GM21423 (cell line): ENCODE measurements around the gene USP50.
"Not testable (repeated sequence)": the region's sequence is repeated elsewhere in the genome, so short reads cannot be mapped to it uniquely, and the experiment has no call there.

Source experiments
- ATAC-seq: cut with Tn5 transposase; IDR thresholded peaks from one replicate; pipeline ENCODE4 v1.9.1; 2021; ENCODE audit warnings: mild to moderate bottlenecking, moderate library complexity; ENCODE audit not compliant: unreplicated experiment

Gene USP50

DNA sequence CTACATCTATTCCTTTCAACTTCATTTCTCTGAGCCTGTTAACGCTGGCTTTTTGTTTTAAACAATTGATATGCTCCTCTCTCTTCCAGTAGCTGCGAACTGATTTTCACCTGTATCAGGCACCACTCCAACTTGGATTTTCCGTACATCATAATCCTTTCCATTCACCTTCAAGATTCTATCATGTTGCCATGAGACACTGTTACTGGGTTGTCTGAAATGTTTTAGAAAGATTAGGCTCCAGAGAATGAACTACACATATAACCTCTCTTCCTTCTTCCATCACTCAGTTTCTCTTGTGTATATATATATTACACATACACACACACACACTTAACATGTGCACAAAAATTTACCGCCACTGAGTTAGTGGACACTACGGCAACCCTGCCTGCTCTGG, at the start of gene USP50:
Gene USP50, minus strand, starts transcription at position 101 of the 400 bp plus-strand sequence. CDS start 141 bp downstream, outside the sequence.
- no peak for ATAC-seq

DNA sequence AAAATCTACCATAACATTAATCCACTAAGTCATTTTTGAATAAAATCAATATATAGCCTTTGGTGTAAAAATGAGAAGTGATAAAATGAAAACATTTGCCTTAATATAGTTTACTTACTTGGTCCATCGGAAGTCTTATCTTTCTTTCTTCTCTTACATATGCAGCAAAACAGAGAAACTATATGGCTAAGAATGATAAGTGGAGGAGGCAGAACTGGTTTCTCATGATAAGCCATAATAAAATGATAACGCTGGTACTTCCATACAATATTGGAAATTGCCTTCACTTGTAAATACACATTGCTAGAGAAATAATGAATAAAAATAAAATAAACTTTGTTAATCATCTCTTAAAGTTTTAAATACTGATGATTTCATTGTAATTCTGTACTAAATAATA, 47.8 kb upstream of the USP50 start:
- ATAC-seq = no peak

DNA sequence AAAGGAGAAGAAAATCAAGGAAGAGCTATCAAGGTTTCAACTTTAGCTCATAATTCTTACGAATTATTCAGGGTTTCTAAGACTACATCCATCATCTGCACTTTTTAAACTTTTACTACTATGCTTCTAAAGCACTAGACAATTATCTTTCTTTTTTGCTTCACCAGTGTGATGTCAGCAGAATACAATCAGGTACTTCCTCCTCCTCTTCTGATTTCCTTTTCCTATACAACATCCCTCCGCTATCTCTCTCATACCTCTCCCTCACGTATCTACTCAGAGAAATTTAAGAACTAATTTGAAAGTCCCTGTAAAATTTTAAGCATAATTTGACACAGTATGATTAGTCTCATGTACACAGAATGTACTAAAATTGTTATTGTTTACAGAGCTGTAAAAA, 47.3 kb upstream of the USP50 start:
- ATAC-seq = no peak

- no peak for ATAC-seq
Measured at GRCh38 chr15:50590288-50590687, 43.8 kb upstream of the USP50 start.

DNA sequence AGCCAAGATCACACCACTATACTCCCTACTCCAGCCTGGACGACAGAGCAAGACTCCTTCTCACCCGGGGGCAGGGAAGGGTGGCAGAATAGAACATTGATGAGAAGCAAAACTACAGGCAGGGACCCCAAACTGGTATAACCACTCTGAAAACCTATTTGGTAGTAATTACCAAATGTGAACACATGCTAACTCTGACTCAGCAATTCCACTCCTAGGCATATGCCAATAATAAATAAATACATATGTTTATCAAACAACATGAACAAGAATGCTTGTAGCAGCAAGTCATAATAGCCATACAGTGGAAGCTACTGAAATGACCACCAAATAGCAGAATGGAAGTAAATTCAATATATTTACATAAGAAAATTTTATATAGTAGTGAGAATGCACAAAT, 31.0 kb upstream of the USP50 start:
- ATAC-seq = no peak

DNA sequence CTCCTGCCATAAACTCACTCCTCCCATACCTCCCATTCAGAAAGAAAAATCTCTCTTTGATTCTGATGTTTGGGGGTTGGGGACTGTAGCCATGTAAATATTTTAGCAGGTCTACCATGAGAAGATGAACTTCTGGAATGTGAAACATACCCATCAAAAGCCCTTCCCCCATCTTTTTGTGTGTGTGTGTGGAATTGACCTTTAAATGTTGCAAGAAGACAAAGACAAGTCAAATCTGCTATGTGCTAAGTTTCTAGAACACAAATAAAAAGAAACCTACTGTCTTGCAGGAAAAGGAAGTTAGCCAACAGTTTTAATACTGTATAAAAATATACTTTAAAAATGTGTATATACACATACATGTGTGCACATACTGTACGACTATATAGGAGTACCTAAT, 29.7 kb upstream of the USP50 start:
- no peak for ATAC-seq

DNA sequence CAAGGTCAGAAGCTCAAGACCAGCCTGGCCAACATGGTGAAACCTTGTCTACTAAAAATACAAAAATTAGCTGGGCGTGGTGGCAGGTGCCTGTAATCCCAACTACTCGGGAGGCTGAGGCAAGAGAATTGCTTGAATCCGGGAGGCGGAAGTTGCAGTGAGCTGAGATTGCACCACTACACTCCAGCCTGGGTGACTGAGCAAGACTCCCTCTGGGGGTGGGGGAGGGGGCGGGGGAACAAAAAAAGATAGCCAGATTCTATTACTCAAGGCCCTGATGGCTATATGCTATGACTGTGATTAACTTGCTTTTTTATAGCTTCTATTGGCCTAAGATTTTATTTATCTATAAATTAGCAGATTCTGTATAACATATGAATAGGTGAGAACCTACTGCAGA, 27.4 kb upstream of the USP50 start:
- ATAC-seq = not testable (repeated sequence)

- ATAC-seq = no peak
Measured at GRCh38 chr15:50563756-50564155, 17.3 kb upstream of the USP50 start.

DNA sequence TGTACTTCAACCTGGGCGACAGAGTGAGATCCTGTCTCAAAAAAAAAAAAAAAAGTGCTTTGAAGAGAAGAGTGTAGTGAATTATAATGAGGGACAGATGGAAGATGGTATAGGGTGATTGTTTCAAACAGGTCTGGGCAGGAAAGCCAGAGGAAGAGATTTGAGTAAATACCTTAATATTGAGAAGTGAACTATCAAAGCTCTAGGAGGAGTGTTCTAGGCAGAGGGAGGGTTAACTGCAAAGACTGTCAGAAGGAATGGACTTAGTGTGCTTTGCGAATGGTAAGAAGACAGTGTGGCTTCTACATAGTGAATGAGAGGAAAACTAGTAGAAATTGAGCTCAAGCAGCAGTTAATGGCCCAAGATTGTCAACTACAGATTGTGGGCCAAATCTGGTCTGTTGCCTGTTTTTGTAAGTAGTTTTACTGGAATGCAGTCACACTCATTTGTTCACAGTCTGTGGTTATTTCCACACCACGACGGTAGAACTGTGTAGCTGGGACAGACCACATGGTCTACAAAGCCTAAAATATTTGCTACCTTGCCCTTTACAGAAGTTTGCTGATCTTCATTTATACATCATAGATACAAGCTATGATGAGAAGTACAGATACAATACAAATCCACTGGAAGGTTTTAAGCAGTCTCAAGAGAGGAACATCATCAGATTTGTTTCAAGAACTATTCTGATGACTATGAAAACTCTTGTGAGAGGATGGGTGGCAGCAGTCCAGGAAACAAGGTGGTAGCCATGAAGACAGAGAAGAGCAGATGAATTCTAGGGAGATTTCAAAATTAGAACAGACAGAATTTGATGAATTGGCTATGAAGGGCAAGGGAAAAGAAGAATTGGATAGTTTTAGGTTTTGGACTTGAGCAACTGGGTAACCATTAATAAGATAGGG, 16.5 kb upstream of the USP50 start:
- no peak for ATAC-seq

DNA sequence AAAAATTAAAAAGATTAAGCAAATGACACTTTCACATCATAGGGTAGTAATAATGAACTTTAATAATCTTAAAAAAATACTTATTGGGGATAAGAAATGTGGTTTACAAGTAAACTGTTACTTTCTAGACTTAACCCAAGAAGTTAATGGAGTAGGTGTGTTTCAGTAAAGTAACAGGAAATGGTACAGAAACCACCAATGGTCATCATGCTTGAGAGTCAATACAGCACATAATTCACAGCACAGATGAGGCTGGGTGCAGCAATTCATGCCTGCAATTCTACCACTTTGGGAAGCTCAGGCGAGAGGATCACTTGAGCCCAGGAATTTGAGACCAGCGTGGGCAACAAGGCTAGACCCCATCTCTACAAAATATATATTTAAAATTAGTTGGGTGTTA, 11.5 kb upstream of the USP50 start:
- ATAC-seq = no peak

- ATAC-seq = no peak
Measured at GRCh38 chr15:50556642-50557371, 10.3 kb upstream of the USP50 start.

DNA sequence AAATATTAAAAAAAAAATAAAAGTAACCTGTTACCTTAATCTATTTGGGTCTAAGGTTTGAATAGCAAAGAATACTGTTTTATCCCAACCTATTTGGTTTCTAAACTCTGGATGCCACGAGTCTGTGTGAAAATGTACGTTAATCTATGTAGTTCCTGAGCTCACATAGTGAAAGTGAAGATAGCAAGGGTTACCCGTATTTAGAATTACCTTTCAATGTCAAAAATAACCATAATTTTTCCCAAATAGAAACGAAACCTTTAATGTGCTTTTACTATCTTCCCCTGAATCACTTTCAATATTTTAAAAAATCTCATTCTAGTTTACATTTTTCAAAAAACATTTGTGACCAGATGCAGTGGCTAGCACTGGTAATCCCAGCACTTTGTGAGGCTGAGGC, 5.8 kb upstream of the USP50 start:
- no peak for ATAC-seq

- ATAC-seq = no peak
Measured at GRCh38 chr15:50549326-50549725, 2.9 kb upstream of the USP50 start.

- ATAC-seq = no peak
Measured at GRCh38 chr15:50544368-50544767, 2.1 kb downstream of the USP50 start.

- ATAC-seq = no peak
Measured at GRCh38 chr15:50543556-50543955, 2.9 kb downstream of the USP50 start.

DNA sequence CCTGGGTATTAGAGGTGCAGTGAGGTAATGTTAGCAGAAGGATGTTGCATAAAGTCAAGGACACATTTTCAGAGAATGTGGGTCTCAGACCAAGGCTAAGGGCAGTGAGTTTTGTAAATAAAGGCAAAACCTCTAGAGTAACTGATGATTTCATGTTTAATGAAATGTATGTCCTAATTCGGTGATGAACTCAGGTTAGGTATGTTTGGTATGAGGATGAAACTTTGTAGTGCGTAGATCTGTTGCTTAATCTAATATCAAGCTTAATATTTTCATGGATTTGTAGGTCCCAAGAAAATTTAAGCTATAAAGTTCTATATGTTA, 3.6 kb downstream of the USP50 start:
- ATAC-seq = no peak

DNA sequence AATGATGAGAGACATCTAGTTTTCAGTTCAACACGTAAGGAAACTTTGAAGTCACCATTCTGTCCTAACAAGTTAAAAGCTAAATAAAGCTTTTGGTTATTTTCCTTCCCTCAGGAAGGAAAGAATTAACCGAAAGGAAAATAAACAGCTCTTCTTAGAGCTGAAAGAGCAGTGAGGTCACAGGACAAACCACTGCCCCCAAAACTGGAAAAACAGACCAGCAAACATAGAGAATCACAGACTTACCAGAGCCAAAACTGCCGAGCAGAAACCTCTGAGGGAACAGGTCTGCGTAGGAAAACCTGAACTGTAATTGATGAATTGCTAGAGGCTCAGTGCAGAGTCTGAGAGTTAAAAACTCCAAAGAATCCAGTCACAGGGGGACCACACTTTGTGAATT, 14.7 kb downstream of the USP50 start:
- ATAC-seq = no peak

GRCh38 chr15:50531163-50531562, 15.3 kb downstream of the USP50 start:
- no peak for ATAC-seq

DNA sequence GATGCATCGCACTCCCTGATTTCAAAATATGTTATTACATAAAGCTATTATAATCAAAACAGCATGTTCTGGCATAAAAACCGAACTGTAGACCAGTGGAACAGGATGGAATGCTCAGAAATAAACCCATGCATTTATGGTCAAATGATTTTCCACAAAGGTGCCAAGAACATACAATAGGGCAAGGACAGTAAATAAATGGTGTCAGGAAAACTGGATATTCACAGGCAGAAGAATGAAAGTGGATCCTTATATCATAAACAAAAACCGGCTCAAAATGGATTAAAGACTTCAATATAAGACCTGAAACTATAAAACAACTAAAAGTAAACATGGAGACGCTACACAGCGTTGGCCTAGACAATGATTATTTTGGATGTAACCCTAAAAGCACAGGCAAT, 22.6 kb downstream of the USP50 start:
- ATAC-seq = no peak

GRCh38 chr15:50519740-50520425, 26.6 kb downstream of the USP50 start:
- ATAC-seq = no peak

DNA sequence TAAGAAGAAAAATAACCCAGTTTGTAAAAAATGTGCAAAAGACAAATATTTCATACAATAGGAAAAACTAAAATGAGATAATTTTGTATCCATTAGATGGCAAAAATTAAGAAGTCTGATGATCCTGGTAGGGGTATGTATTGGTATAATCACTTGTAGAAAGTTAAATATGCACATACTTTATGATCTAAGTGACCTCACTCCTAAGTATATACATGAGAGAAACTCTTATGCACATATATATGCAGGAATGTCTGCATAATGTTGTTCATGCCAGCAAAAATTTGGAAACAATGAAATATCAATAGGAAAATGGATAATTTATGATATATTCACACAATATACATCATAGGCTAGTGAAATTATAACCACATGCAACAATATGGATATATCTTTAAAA, 33.5 kb downstream of the USP50 start:
- ATAC-seq = no peak

DNA sequence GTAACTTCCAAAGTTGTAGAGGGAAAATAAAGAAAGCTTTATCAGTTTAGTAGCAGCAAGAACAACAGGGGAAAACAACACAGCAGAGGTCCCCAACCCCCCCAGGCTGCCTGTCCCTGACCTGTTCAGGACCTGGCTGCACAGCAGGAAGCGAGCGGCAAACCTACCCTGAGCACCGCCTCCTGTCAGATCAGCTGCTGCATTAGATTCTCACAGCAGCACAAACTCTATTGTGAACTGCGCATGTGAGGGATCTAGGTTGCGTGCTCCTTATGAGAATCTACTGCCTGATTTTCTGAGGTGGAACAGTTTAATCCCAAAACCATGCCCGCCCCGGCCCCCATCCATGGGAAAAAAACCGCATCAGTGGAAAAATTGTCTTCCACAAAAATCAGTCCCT, 40.3 kb downstream of the USP50 start:
- ATAC-seq = no peak
